Keratinocyte (primary cell): ENCODE data around the gene CEP57L1. TPM values are rescaled to one million over a fixed set of nuclear protein-coding genes. Genes with fewer than 3 reads are reported as not detected.
A peak's percentile ranks its signal among the peaks of the same experiment; 100 is the strongest.

Experiments used
- DNase-seq: peaks from one replicate; pipeline ENCODE4 v3.0.0-alpha.2; 2011; ENCODE audit warnings: low read depth, missing footprints, low spot score
- FAIRE-seq: peaks from 2 replicates; lab custom pipeline; 2011; peaks lifted over from hg19 to GRCh38; lab: Jason Lieb, UNC
- H2AFZ ChIP-seq: 2 replicates; pipeline ENCODE4 v1.6.0; 2012; ENCODE audit warnings: low read length, control low read depth, inconsistent platforms; ENCODE audit not compliant: control insufficient read depth
- H3K27ac ChIP-seq: 2 replicates; pipeline ENCODE4 v1.5.1; 2011; ENCODE audit warnings: low read length; ENCODE audit not compliant: control insufficient read depth, insufficient read depth
- H3K27me3 ChIP-seq: 3 replicates; pipeline ENCODE4 v1.6.0; 2011; ENCODE audit warnings: low read length; ENCODE audit not compliant: control insufficient read depth, insufficient read depth; ENCODE audit errors: extremely low read depth
- H3K36me3 ChIP-seq, 2 experiments: 2 replicates in 1 of 2; 3 replicates in 1 of 2; pipeline ENCODE4 v1.5.1; 2011; ENCODE audit warnings: low read length in 2 of 2, mild to moderate bottlenecking in 1 of 2; ENCODE audit not compliant: control insufficient read depth in 2 of 2, insufficient read depth in 2 of 2; ENCODE audit errors: extremely low read depth in 1 of 2
- H3K4me1 ChIP-seq: 3 replicates; pipeline ENCODE4 v1.5.1; 2011; ENCODE audit warnings: low read length; ENCODE audit not compliant: control insufficient read depth, insufficient read depth; ENCODE audit errors: extremely low read depth
- H3K4me2 ChIP-seq: 3 replicates; pipeline ENCODE4 v1.6.0; 2011; ENCODE audit warnings: low read depth, low read length; ENCODE audit not compliant: control insufficient read depth, insufficient read depth; ENCODE audit errors: extremely low read depth
- H3K4me3 ChIP-seq, 3 experiments: fragments of 200-600 bp in 1 of 3; sonication (generic) in 1 of 3; 2 replicates in 2 of 3; 3 replicates in 1 of 3; pipeline ENCODE4 v1.5.1; 2011 to 2016; ENCODE audit warnings: low read length in 3 of 3, mild to moderate bottlenecking in 3 of 3, control low read depth in 2 of 3, inconsistent platforms in 1 of 3, low read depth in 1 of 3, mixed read lengths in 1 of 3, mixed run types in 1 of 3, moderate library complexity in 1 of 3; ENCODE audit not compliant: control insufficient read depth in 2 of 3, insufficient read depth in 2 of 3; ENCODE audit errors: extremely low read depth in 1 of 3
- H3K79me2 ChIP-seq: 2 replicates; pipeline ENCODE4 v1.6.0; 2012; ENCODE audit warnings: low read length; ENCODE audit not compliant: control insufficient read depth, insufficient read depth
- H3K9ac ChIP-seq: 3 replicates; pipeline ENCODE4 v1.6.0; 2011; ENCODE audit warnings: low read length; ENCODE audit not compliant: control insufficient read depth, insufficient read depth; ENCODE audit errors: extremely low read depth
- H3K9me1 ChIP-seq: 3 replicates; pipeline ENCODE4 v1.6.0; 2011; ENCODE audit warnings: low read length; ENCODE audit not compliant: control insufficient read depth, insufficient read depth; ENCODE audit errors: extremely low read depth
- H3K9me3 ChIP-seq: 2 replicates; pipeline ENCODE4 v1.5.1; 2012; ENCODE audit warnings: low read depth, low read length; ENCODE audit not compliant: control insufficient read depth
- H4K20me1 ChIP-seq: 3 replicates; pipeline ENCODE4 v1.6.0; 2011; ENCODE audit warnings: low read length; ENCODE audit not compliant: control insufficient read depth, insufficient read depth; ENCODE audit errors: extremely low read depth
- CTCF ChIP-seq, 3 experiments: IDR thresholded peaks in 1 of 3; conservative IDR thresholded peaks in 1 of 3; optimal IDR thresholded peaks in 1 of 3; 2 replicates in 2 of 3; 3 replicates in 1 of 3; pipeline versions ENCODE3 to v1.5.1; 2011; ENCODE audit warnings: low read length in 3 of 3, mild to moderate bottlenecking in 3 of 3, moderate library complexity in 2 of 3, control low read depth in 1 of 3, inconsistent platforms in 1 of 3; ENCODE audit not compliant: insufficient read depth in 2 of 3; ENCODE audit errors: extremely low read depth in 1 of 3
- EZH2 ChIP-seq: IDR thresholded peaks from one replicate; pipeline ENCODE4 v1.6.1; 2012; ENCODE audit warnings: inconsistent platforms, mild to moderate bottlenecking, low read length, moderate library complexity
- dilution Hi-C: fragments of 300-500 bp; cut with MboI; formaldehyde crosslinking; loops from one replicate; pipeline ENCODE4 v1.7.0; 2020; ENCODE audit warnings: low sequenced_read_pairs; ENCODE audit not compliant: extremely low pct_ligation_motif_present
- polyA plus RNA-seq, 5 experiments: library from polyadenylated mRNA; depleted of rRNA in 3 of 5; stranded (reverse) in 3 of 5; stranded (forward) in 1 of 5; unstranded in 1 of 5; fragments of >200 nt; gene quantifications; 1 replicate in 1 of 5; 2 replicates in 3 of 5; 3 replicates in 1 of 5; pipeline versions ENCODE4 v1.2.1 to v1.2.3, GENCODE V29; 2011 to 2012; ENCODE audit warnings: missing spikeins in 2 of 5, low read depth in 1 of 5, low replicate concordance in 1 of 5

CEP57L1 gene
- polyA plus RNA-seq, 1 donor (not counting 4 experiments of a cell fraction or from before 2014, with no cell fraction given), result 14.2 TPM

- Histone ChIP-seq H3K36me3 (no peaks in the 10 kb centered on the region), H3K9me3 (no peaks in the 10 kb centered on the region), H4K20me1 (no peaks in the 10 kb centered on the region), H3K9ac (peak overlapping the region; percentile 86), H3K9me1 (no peaks in the 10 kb centered on the region), H3K27me3 (no peaks in the 10 kb centered on the region), H3K4me1 (peaks cover 9% of the 10 kb centered on the region), H3K4me3 (peak overlapping the region; percentile 58 to 93 (median 77)), H2AFZ (peak overlapping the region; percentile 89), H3K79me2 (peaks cover 14% of the 10 kb centered on the region), H3K4me2 (peak overlapping the region; percentile 92), H3K27ac (peak overlapping the region; percentile 92)
- DNase-seq (no peak), FAIRE-seq (no peak)
- dilution Hi-C loops, result no loop called here
- TF ChIP-seq CTCF (optimal IDR thresholded peaks at IDR 0.05 in 1 of 3, IDR thresholded peaks at IDR 0.05 in 1 of 3, conservative IDR thresholded peaks at IDR 0.05 in 1 of 3; ENCODE audit: extremely low read depth in 1 of 3, insufficient read depth in 2 of 3, low read length in 3 of 3) (no peak), EZH2 (no peak)
These were observed 1.4 kb upstream of the CEP57L1 start for GRCh38 chr6:109093732-109094415.

- H3K27ac ChIP-seq, result peak within 1 kb of the TSS; percentile 92
- no peaks in the 10 kb centered on the region for H4K20me1 ChIP-seq
- DNase-seq, result peak; percentile 23
- H3K36me3 ChIP-seq, result no peaks in the 10 kb centered on the region
- peak within 1 kb of the TSS; percentile 92 for H3K4me2 ChIP-seq
- H3K79me2 ChIP-seq, result peaks cover 14% of the 10 kb centered on the region
- peaks cover 9% of the 10 kb centered on the region for H3K4me1 ChIP-seq
- H2AFZ ChIP-seq, result peak within 1 kb of the TSS; percentile 97
- dilution Hi-C loops, result no loop called here
- peak within 1 kb of the TSS; percentile 58 to 93 (median 77) for H3K4me3 ChIP-seq
- peak within 1 kb of the TSS; percentile 86 for H3K9ac ChIP-seq
- FAIRE-seq, result peak; percentile 43
- no peaks in the 10 kb centered on the region for H3K27me3 ChIP-seq
- H3K9me3 ChIP-seq, result no peaks in the 10 kb centered on the region
- H3K9me1 ChIP-seq, result no peaks in the 10 kb centered on the region
- TF ChIP-seq EZH2 (no peak), CTCF (optimal IDR thresholded peaks at IDR 0.05 in 1 of 3, IDR thresholded peaks at IDR 0.05 in 1 of 3, conservative IDR thresholded peaks at IDR 0.05 in 1 of 3; ENCODE audit: extremely low read depth in 1 of 3, insufficient read depth in 2 of 3, low read length in 3 of 3) (no peak)
These were observed 781 bp upstream of the CEP57L1 start, which contains the start of gene SESN1 for GRCh38 chr6:109094416-109095035. Gene SESN1 (minus strand): TSS chr6:109094846. CDS start chr6:109094073, 773 bp downstream.
